Neuron (in vitro differentiated cells): Measurements from ENCODE around the gene IL15RA.

Source experiments
- H2AFZ ChIP-seq: one replicate; pipeline ENCODE4 v1.6.1; 2013; ENCODE audit warnings: low read depth, mild to moderate bottlenecking, inconsistent platforms, low read length, moderate library complexity
- H3K27me3 ChIP-seq: one replicate; pipeline ENCODE4 v1.6.1; 2013; ENCODE audit warnings: low read length; ENCODE audit not compliant: insufficient read depth
- H3K36me3 ChIP-seq: one replicate; pipeline ENCODE4 v1.6.1; 2013; ENCODE audit warnings: low read length; ENCODE audit not compliant: insufficient read depth
- H3K4me1 ChIP-seq: one replicate; pipeline ENCODE4 v1.6.1; 2013; ENCODE audit warnings: low read length; ENCODE audit not compliant: insufficient read depth
- H3K4me3 ChIP-seq: 2 replicates; pipeline ENCODE4 v1.5.1; 2013; ENCODE audit warnings: mild to moderate bottlenecking, low read length, moderate library complexity
- H3K9me3 ChIP-seq: one replicate; pipeline ENCODE4 v1.6.1; 2013; ENCODE audit warnings: low read length

IL15RA gene

DNA sequence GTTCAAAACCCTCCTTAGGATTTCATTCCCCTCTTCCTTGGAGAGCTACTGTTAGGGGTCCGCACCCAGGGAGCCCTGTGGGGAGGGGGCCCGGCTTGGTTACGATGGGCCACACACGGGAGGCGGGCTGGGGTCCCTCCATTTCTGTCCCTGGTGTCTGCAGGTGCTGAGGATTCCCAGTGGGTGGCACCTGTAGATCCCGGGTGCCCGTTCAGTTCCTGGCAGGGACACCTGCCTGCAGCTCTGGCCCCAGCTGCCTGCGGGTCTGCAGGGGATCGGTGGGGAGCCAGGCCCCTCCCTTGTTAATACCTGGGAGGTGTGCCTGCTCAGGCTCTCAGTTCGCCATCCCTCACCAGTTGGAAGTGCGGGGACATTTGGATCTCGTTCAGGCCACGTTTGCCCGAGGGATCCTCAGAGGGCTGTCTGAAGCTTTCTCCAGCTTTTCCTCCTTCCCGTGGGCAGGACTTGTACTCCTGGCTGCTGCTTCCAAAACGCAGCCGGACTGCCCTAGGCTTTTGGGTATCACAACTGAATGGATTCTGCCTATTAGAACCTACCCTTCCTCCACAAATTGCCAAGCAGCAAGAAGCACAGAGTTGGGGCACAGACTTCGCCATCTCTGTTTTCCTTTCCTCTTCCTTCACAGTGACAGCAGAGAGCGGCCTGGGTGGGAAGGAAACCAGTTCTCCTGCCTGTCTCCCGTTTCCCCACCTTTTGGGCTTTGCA is 22.3 kb upstream of the IL15RA start:
- no peak overlapping the region for H3K4me3 ChIP-seq
- no peaks in the 10 kb centered on the region for H3K36me3 ChIP-seq
- H2AFZ ChIP-seq = no peak overlapping the region
- H3K9me3 ChIP-seq = no peaks in the 10 kb centered on the region
- no peaks in the 10 kb centered on the region for H3K27me3 ChIP-seq
- peaks cover 9% of the 10 kb centered on the region for H3K4me1 ChIP-seq

DNA sequence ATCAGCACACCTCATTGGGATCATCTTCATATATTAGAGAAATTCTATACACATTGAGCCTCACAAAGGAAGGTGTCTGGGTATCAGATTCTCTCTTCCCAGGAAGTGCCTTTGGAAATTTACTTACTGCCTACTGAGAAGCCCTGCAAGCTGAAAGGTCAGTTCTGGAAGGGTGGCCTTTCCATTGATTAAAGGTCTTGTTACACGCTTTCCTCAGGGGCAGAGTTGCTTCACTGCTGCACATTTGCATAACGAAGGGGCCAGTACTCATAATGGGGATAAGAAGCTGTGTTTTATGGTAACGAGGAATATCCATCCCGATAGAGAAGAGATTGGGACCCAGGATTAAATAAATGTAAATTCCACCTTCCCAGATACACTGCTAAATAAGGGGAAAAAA is 19.4 kb upstream of the IL15RA start:
- Histone ChIP-seq H3K36me3 (no peaks in the 10 kb centered on the region), H3K27me3 (no peaks in the 10 kb centered on the region), H3K4me1 (peaks cover 9% of the 10 kb centered on the region), H3K9me3 (peaks cover 3% of the 10 kb centered on the region), H2AFZ (no peak overlapping the region), H3K4me3 (no peak overlapping the region)

DNA sequence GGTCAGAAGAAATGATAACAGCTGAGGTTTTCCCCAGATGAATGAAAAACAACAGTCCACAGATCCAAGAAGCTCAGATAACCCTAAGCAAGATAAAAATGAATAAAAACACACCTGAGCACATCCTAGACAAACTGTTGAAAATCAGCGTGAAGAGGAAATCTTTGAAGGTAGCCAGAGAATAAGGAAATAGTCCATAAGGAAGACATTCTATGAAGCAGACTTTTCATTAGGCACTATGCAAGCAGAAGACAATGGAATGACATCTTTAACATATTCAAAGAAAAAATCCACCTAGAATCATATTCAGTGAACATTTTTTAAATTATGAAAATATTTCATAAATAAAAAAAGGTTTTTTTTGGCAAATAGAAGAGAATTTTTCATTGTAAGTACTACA is 15.1 kb upstream of the IL15RA start:
- Histone ChIP-seq H2AFZ (no peak overlapping the region), H3K4me3 (no peak overlapping the region), H3K36me3 (no peaks in the 10 kb centered on the region), H3K9me3 (peaks cover 3% of the 10 kb centered on the region), H3K27me3 (peaks cover 6% of the 10 kb centered on the region), H3K4me1 (peaks cover 9% of the 10 kb centered on the region)

DNA sequence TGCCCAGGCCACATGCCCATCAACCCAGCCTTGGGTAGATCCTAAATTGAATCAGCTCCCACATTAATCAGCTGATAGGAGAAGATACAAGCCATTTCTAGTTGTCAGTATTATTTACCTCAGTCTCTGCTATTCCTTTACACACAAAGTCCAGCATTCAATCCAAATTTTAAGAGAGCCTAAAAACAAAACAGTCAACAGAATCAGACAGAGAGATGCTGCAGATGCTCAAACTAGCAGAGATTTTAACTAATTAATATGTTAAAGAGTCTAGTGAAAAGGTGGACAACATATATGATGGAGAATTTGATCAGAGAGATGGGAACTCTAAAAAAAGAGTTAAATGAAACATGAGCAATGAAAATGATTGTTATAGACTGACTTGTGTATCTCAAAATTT is 14.4 kb upstream of the IL15RA start:
- H3K4me3 ChIP-seq = no peak overlapping the region
- H2AFZ ChIP-seq = no peak overlapping the region
- H3K36me3 ChIP-seq = no peaks in the 10 kb centered on the region
- H3K27me3 ChIP-seq = peaks cover 6% of the 10 kb centered on the region
- H3K9me3 ChIP-seq = peaks cover 3% of the 10 kb centered on the region
- H3K4me1 ChIP-seq = peaks cover 5% of the 10 kb centered on the region

DNA sequence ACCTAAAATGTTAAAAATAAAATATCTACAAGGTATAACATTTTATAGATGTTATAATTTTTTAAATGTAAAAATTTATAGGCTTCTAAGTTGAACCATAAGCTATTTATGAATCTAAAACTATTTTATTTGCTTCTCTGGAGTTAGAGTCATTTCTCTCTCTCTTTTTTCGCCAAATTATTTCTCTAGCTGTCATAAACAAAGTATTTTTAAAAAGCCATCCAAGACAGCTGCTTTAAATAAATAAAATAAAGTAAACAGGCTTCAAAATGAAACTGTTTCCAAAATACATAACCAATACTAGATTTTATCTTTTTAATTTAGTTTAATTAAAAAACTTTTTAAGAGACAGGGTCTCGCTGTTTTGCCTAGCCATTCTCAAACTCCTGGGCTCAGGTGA is 12.4 kb upstream of the IL15RA start:
- peaks cover 11% of the 10 kb centered on the region for H3K27me3 ChIP-seq
- no peaks in the 10 kb centered on the region for H3K4me1 ChIP-seq
- no peaks in the 10 kb centered on the region for H3K36me3 ChIP-seq
- no peak overlapping the region for H3K4me3 ChIP-seq
- H2AFZ ChIP-seq = no peak overlapping the region
- peaks cover 3% of the 10 kb centered on the region for H3K9me3 ChIP-seq

DNA sequence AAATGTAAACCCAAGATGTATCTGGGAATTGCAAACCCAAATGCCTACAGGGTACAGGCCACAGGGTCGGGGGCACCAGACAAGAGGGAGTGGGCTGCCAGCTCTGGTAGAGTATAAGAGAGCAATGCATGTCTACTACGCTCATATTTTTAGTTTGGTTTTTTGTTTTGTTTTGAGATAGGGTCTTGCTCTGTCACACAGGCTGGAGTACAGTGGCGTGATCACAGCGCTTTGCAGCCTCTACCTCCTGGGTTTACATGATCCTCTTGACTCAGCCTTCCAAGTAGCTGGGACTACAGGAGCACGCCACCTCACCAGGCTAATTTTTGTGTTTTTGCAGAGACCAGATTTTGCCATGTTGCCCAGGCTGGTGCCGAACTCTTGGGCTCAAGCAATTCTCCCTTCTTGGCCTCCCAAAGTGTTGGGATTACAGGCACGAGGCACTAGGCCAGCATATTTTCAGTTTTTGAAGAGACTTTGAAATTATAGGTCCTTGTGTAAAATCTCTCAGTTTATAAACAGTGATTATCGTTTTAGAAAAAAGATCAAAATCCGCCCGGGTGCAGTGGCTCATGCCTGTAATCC is 11.1 kb upstream of the IL15RA start:
- peaks cover 11% of the 10 kb centered on the region for H3K27me3 ChIP-seq
- H3K36me3 ChIP-seq = no peaks in the 10 kb centered on the region
- no peaks in the 10 kb centered on the region for H3K4me1 ChIP-seq
- H2AFZ ChIP-seq = no peak overlapping the region
- peaks cover 3% of the 10 kb centered on the region for H3K9me3 ChIP-seq
- no peak overlapping the region for H3K4me3 ChIP-seq

DNA sequence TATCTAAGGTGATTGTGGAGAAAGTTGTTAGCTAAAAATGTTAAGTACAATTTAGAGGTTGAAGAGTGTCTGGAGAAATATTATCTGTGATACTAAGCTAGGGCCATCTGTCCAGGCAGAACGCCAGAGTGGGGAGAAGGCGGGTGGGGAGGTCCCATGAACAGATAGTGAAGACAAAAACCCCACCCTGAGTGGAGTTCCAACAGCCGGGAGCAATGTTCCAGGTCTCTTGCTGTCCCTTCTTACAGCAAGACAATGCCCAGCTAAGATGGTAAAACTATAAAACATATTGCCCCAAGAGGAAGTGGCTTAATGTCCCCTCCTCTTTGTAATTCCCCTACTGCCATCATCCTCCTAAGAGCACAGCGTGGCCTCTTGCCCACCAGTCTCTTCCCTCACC is 10.4 kb upstream of the IL15RA start:
- H3K36me3 ChIP-seq = no peaks in the 10 kb centered on the region
- H3K4me3 ChIP-seq = no peak overlapping the region
- no peak overlapping the region for H2AFZ ChIP-seq
- no peaks in the 10 kb centered on the region for H3K4me1 ChIP-seq
- peaks cover 12% of the 10 kb centered on the region for H3K27me3 ChIP-seq
- peaks cover 3% of the 10 kb centered on the region for H3K9me3 ChIP-seq

DNA sequence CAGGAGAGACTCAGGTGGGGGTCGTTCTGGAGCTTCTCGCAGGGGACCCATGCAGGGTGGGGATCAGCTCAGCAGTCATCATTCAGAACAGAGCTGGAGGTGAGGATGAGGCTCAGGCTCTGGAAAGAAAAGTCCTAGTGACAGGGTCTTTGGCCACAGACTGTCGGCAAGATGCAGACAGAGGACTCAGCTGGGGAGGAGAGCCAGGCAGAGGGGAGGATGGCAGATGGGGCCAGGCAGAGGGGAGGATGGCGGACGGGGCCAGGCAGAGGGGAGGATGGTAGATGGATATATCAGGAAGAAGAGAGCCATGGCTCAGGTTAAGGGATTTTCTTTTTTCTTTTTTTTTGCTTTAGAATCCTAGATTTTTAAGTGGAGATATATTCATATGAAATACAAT is 7.7 kb upstream of the IL15RA start:
- no peak overlapping the region for H2AFZ ChIP-seq
- no peaks in the 10 kb centered on the region for H3K4me1 ChIP-seq
- no peak overlapping the region for H3K4me3 ChIP-seq
- H3K27me3 ChIP-seq = peaks cover 32% of the 10 kb centered on the region
- no peaks in the 10 kb centered on the region for H3K36me3 ChIP-seq
- no peaks in the 10 kb centered on the region for H3K9me3 ChIP-seq

DNA sequence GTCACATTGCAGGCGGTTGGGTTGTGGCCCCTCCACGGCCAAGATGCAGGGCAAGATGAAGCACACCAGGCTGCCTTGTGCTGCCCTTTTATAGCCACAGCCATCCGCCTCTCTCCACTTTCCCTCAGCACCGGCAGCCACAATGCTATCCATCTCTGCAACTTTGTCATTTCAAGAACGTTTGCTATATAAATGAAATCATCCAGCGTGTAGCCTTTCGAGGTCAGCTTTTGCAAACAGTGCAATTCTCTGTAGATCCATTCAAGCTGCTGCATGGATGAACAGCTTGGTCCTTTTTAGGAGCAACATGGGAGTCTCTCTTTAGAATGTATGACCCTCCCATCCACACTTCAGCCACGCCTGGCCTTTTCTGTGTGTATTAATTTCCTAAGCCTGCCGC is 6.4 kb upstream of the IL15RA start:
- peaks cover 35% of the 10 kb centered on the region for H3K27me3 ChIP-seq
- H3K9me3 ChIP-seq = peaks cover 1% of the 10 kb centered on the region
- no peak overlapping the region for H3K4me3 ChIP-seq
- no peaks in the 10 kb centered on the region for H3K36me3 ChIP-seq
- H3K4me1 ChIP-seq = no peaks in the 10 kb centered on the region
- H2AFZ ChIP-seq = no peak overlapping the region

DNA sequence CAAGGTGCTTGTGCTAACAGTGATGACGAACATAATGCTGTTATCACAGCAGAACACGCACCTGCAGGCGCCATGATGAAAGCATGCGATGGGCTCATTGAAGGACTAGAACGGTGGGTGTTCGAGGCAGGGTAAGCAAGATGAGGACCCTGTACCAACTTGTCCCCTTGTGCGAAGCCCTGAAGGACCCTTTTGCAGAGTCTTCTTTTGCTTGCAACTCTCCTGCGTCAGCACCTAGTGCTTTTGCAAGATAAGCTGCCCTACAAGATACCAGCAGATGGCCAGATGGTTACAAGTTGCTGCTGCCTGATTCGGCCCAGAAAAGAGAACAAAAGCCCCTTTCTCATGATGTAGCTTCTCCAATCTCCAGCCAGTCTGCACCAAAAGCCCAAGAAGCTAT is 4.2 kb upstream of the IL15RA start:
- no peak overlapping the region for H2AFZ ChIP-seq
- peaks cover 47% of the 10 kb centered on the region for H3K27me3 ChIP-seq
- peaks cover 12% of the 10 kb centered on the region for H3K4me1 ChIP-seq
- no peaks in the 10 kb centered on the region for H3K36me3 ChIP-seq
- H3K4me3 ChIP-seq = no peak overlapping the region
- peaks cover 1% of the 10 kb centered on the region for H3K9me3 ChIP-seq

DNA sequence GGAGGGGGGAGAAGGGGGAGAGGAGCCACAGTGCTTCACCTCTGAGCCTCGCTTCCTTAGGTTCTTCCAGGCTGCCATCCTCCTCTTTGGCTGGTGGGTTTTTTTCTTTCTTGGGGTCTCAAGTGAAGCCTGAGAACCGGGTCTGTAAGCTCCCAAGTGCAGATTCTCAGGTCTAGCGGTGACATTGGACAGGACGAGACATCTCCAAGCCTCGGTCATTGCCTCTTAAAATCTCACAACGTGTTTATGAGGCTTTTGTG is 817 bp upstream of the IL15RA start:
- H3K4me1 ChIP-seq = peaks cover 13% of the 10 kb centered on the region
- no peaks in the 10 kb centered on the region for H3K36me3 ChIP-seq
- H3K4me3 ChIP-seq = no peak overlapping the region
- peaks cover 1% of the 10 kb centered on the region for H3K9me3 ChIP-seq
- H2AFZ ChIP-seq = peak overlapping the region; percentile 14
- peaks cover 64% of the 10 kb centered on the region for H3K27me3 ChIP-seq

DNA sequence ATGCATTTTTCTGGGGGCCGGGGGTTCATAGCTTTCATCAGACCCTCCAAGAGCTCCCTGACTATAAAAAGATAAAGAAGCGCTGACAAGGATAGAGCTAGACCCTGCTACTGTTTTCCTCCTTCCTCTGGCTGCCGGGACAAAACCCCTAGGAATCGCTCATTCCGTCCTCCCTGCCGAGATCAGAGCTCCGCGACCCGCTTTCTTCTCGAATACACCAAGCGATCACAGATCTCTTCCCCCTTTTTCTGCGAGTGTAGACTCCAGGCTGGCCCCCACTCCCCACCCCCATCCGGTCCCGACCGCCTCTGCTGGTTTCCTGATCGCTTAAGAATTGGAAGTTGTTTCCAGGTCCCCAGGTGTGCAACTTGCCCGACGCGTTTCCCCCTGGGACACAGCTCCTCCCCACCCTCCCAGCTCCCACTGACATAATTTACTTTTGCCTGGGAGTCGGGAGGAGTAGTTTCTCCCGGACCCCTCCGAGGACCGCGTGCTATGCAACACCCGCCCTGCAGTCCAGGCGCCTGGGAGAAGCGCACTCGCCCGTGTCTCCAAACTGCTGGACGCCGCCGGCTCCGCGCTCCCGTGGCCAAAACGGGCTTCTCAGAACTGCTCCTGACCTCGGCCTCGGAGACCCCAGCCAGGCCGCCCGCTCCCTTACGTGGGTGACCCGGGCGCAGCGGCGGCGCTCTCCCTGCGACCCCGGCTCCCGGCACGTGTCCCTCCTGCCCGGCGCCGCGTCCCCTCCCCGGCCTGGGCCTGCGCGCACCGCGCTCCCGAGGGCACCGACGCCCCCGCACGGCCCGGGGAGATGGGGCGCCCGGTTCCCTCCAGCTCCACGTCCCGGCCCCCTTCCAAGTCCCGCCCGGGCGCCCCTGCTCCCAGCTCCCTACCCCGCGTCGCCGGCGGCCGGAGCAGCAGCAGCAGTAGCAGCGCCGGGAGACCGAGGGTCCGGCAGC is 552 bp downstream of the IL15RA start:
- peaks cover 1% of the 10 kb centered on the region for H3K9me3 ChIP-seq
- H3K4me3 ChIP-seq = peak overlapping the region; percentile 40
- H3K36me3 ChIP-seq = no peaks in the 10 kb centered on the region
- peaks cover 13% of the 10 kb centered on the region for H3K4me1 ChIP-seq
- peaks cover 59% of the 10 kb centered on the region for H3K27me3 ChIP-seq
- peak overlapping the region; percentile 33 for H2AFZ ChIP-seq
